Lung microvascular endothelial cell (primary cell): ENCODE measurements around the gene CYP26A1. TPM values are rescaled to one million over a fixed set of nuclear protein-coding genes. Genes with fewer than 3 reads are reported as not detected.

Source experiments
- DNase-seq, 2 donors: peaks; one replicate each; pipeline versions ENCODE4 v3.0.0 to v3.0.0-alpha.2; 2010; ENCODE audit warnings: low read depth in 2 of 2
- total RNA-seq: library from RNA; depleted of rRNA; stranded (reverse); fragments of >200 nt; gene quantifications from 2 replicates; pipeline ENCODE4 v1.2.1, GENCODE V29; 2014

Gene CYP26A1
- total RNA-seq, 1 donor from 2014 or later: 1.6 TPM

DNA sequence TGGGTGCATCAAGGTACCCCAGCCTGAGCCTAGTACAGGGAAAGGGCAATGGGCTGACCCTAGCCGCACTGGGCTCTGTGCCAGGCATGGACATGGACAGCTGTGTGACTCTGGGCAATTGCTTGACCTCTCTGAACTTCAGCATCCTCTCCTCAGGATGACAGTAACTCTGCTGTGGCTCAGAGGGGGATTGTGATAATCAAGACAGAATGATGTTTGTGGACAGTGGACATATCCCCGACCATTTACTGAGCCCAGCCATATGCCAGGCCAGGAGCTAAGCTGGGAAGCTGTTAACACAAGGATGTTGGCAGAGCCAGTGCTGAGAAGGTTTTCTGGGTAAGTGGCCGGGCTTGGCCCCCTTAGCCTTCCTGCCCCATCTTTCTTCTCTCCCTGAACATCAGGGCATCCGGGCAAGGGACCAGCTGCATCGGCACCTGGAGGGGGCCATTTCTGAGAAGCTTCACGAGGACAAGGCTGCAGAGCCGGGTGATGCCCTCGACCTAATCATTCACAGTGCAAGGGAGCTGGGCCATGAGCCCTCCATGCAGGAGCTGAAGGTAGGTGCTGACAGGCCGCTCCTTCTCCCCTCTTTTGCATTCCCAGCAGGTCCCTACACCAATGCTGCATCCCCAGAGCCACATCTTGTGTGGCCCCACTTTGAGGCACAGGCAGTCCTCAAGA, 9.6 kb upstream of the CYP26A1 start:
- DNase-seq: no peak

DNA sequence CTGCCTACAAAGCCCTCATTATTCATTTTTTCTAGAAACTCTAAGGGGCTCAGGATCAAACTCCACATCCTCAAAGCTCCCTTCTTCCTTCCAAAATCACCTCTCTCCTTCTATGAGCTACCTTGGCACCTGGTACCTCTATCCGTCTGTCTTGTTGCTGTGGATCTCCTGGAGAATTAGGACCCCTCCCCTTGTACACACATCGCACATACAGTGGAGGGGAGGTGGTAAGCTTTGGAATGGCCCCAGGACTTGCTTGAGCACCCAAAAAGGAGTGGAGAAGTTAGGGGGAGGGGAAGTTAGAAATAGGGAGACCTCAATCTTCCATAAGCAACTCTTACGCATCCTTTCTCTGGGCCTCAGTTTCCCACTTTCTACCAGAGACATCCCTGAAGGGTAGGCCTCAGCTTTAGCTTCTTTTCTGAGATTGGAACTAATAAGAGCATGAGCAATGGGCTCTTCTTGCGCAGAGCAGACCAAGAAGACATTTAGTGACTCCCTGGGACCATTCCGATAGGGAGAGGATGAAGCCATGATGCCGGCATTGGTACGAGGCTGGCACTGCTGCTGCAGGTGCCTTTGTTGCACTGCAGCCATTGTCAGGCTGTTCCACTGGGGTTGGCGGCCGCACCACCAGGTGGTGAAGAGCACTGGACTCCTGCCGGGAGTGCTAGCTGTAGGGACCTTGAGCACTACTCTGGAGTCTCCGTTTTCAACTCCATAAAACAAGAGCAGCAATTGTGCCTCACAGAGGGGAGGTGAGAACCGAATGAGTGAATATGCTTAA, 8.6 kb upstream of the CYP26A1 start:
- DNase-seq: no peak

DNA sequence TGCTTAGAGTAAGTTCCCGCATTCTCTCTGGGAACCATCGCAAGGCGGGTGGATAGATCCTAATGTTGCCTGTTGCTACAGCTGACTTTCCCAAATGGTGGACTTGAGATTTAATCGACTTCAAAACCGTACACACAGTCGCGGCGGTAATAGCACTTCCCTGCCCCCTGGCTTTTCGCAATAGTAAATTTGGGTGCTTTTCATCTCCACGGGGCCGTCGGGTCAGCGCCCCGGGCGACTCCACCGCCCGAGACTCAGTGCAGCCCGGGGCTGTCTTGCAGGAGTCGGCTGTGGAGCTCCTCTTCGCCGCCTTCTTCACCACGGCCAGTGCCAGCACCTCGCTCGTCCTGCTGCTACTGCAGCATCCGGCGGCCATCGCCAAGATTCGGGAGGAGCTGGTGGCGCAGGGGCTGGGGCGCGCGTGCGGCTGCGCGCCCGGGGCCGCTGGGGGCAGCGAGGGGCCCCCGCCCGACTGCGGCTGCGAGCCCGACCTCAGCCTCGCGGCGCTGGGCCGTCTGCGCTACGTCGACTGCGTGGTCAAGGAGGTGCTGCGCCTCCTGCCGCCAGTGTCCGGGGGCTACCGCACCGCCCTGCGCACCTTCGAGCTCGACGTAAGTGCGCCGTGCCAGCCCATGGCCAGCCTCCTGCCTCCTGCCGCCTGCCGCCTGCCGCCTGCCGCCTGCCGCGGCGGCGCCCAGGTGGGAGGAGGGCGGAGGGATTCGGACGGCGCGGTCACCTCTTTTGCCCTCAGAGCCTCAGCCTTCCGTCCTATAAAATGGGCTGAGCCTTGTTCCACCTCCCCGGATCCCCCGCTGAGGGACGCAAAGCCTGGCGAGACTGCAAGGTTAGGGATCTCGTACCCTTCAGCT, 7.8 kb upstream of the CYP26A1 start:
- no peak for DNase-seq

DNA sequence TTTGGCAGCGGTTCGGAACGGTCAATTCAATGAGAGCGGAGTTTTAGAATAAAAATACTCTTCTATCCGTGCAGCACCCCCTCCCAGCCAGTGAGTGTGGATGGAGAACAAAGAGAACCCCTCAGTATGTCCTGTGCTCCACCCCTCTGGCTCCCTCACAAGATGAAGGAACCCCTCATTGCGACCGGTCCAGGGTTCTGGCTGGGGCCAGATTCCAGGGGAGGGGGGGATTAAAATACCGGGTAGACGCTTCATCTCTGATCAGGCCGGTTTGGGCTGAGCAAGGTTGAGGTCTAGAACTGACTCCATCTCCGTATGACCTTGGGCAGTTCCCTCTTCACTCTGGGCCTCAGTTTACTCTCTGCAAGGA, 7.2 kb upstream of the CYP26A1 start:
- no peak for DNase-seq

DNA sequence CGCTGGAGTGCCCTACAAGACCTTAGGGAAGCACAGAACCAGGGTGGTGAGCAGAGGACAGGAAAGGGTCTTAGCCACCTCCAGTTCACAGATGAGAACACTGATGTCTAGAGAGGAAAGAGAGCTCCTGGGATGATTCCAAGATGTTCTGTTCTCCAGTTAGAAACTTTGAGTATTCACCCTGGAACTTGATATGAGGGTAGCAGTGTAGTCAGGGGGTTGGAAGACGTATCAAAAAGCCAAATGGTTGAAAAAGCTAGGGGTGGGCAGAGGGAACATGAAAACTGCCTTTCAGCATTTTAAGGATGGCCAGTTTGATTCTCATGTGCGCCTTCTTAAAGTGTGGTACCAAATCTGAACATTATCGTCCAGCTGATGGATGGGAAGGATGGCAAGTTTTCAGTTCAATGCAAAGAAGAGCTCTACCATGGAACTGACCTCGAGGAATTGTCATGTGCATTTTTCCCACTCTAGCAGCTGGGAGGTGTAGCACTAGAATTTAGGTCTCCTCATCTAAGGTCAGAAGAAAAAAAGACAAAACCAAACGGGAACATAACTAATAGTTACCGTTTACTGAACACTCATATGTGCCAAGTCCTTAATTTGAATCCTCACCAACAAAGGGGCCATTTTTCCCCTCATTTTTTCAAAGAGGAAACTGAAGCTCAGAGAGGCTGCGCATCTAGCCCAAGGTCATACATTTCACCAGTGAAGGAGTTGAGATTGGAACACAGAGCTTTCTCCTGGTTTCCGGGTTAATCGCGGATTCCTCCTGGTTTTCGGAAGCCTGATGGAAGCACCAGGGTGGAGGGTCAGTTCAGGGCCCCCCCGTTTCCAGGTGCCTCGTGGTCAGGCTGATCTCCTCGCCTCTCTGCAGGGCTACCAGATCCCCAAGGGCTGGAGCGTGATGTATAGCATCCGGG, 6.0 kb upstream of the CYP26A1 start:
- no peak for DNase-seq

DNA sequence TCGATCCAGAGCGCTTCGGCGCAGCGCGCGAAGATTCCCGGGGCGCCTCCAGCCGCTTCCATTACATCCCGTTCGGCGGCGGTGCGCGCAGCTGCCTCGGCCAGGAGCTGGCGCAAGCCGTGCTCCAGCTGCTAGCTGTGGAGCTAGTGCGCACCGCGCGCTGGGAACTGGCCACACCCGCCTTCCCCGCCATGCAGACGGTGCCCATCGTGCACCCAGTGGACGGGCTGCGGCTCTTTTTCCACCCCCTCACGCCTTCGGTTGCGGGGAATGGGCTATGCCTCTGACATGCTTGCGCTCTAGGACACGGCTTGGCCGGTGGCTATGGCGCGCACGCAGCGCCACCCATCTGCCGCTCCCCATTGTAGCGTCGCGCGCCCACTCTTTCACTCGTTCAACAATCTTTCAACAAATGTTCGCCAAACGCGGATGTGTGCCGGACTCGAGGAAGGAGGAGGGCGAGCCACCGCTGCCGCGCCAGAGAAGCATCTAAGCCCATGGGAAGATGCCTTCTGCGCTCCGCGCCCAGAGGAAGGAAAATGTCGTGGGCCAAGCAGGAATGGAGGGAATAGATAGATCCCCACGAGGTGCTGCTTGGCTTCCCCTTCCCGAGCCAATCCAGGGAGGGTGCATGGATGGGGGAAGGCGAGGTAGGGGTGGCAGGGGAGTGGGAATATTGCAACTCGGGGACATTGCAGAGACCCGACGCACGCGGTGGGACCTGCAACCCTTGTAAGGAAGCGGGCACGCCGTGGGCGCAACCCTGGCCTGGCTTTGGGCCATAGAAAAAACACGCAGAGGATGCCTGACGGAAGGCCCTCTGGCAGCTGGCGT, 5.1 kb upstream of the CYP26A1 start:
- peak; percentile 42 to 57 for DNase-seq

DNA sequence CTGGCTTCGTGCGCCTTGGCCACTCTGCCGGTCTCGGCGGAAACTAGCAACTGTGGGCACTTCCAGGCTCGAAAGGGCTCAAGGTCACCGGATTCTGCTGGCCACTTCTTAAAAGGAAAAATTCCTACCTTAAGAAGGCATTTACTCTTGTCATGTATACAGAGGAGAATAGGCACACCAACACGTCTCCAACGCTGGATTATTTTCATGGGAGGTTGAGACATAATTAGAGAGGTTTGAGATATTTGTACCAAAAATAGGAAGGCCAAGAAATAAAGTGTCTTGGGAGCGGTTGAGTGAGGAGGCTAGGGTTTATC, 4.5 kb upstream of the CYP26A1 start:
- peak in 1 of 2 donors; percentile 14 for DNase-seq

DNA sequence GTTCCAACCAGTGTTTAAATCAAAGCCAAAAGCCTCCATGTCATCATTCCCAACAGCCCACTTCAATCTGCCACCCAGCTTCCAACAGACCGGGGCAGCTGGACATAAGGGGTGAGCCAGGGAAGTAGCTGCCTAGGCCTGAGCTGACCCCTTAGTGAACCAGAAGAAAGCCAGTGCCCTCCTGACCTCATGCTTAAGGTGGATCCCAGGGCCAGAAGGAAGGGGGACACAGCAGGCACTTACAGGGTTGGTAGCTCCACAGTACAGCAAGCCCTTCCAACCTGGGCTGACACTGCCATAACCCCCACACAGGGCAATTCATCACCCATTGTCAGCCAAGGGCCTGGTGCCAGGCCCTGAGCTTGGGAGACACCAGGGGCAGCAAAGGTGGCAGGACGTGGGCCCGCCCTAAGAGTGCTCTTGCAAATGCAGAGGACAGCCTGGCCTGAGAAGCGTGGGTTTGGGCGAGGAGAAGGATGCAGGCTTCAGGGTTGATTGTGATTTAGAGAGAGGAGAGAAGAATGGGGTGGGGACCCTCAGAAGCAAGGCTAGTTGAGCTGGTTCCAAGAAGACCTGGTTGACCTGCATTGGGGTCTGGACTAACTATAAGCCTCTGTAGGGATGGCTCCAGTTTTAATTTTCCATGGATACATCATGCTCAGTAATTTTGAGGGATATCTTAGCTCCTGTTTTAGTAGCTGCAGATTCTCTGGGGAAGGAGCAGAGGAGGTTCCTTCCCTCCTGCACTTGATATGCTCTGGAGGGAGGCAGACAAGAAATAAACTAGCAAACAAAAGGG, 3.1 kb upstream of the CYP26A1 start:
- DNase-seq: no peak

DNA sequence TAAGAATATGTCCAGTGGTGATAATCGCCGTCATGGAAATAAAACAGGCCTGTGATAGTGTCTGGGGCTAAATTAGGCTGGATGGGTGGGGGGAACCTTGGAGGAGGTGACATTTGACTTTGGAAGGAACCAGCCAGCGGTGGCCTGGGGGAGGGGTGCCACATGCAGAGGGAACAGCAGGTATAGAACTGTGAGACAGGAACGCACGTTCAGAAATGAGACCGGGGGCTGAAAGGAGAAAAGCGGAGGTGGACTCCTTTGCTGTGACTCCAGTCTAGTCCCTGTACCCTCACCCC, 2.6 kb upstream of the CYP26A1 start:
- no peak for DNase-seq

DNA sequence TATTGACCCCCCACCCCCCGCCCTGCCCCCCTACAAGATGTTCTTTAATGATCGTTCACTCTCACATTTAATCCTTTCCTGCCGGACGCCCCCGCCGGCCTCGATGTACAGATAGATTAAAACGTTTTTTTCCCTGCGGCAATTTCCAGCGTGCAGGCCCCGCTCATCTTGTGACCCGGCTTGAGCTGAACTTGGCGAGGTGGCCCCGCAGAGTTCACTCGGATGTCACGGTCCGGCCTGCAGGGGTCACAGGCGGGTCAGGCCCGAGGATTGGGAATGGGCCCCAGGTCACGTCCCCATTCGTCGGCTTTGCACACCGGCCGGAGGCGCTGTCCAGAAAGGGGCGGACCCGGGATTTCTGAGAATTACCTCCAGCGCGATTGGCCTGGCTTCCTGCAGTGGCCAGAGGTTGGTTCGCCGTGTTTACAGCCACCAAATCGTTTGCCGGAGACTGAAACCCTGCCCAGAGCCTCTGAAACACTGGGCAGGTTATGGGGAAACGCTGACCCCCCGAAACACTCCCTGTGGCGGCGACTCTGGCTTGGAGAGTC, 1.9 kb upstream of the CYP26A1 start:
- DNase-seq: peak; percentile 31 to 43

DNA sequence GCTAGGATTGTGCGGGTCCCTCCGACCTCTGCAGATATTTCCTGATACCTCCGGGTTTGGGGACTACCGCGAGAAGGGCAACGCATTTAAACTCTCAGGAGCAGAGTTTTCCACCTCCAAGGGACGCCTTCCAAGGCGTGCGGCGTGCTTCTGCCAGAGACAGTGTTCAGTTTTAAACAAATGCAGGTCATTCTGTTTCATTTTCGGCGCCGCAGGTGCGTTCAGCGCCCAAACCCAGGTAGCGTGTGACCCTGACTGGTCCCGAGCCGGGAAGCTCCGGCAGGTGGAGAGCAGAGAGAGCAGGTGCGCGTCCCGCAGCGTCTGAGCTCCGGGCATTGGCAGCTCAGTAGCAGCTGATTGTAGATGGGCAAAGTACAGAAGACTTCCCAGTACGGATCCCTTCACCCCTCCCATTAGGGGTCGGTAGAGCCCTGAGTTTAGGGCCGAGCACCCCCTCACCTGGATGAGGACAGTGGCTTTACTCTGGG, 1.4 kb upstream of the CYP26A1 start:
- DNase-seq: no peak

DNA sequence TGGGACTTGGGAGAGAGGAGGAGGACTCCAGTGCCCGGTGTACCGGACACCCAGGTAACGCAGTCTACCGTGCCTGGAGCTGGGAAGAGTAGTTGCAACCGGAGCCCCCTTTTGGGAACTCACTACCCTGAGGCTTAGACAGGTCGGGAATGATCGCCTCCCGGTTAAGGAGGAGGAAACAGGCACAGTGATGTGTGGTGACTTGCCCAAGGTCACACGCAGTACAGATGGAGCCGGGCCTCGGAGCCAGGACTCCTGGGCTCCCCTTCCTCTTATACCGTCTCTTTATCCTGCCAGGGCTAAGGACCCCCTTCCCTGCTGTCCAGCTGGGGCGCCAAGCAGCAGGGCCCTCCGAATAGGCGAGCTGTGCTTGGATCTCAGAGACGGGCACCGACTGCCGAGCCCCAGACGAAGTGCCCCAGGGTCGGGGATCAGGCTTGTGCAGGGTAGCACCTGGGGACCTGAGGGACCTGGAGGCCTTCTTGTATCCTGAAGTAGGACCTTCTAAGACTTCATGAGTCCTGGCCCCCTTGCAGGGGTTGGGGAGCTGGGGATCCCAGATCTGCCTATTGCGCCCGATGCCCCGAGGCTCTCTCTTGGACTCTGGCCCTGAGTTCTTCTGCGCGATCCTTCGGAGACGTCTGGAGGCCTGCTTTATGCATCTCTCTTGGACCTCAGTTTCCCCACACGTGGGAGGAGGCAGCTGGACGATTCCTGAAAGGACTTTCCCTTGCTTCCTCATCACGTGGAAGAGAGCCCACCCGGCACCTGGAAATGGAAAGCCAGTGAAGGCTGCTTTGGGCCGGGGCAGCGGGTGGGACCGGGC, 767 bp upstream of the CYP26A1 start:
- no peak for DNase-seq

DNA sequence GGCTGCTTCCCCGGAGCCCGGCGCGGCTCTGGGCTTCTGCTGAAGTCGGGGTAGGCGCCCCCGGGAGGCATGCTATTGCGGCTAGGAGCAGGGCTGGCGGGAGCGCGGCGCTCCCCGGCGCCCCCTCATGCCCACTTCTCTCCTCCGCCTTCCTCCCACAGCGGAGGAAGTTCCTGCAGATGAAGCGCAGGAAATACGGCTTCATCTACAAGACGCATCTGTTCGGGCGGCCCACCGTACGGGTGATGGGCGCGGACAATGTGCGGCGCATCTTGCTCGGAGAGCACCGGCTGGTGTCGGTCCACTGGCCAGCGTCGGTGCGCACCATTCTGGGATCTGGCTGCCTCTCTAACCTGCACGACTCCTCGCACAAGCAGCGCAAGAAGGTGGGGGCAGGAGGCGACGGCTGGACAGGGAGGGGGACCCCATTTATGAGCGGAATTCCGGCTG, 479 bp downstream of the CYP26A1 start:
- DNase-seq: peak in 1 of 2 donors; percentile 17

DNA sequence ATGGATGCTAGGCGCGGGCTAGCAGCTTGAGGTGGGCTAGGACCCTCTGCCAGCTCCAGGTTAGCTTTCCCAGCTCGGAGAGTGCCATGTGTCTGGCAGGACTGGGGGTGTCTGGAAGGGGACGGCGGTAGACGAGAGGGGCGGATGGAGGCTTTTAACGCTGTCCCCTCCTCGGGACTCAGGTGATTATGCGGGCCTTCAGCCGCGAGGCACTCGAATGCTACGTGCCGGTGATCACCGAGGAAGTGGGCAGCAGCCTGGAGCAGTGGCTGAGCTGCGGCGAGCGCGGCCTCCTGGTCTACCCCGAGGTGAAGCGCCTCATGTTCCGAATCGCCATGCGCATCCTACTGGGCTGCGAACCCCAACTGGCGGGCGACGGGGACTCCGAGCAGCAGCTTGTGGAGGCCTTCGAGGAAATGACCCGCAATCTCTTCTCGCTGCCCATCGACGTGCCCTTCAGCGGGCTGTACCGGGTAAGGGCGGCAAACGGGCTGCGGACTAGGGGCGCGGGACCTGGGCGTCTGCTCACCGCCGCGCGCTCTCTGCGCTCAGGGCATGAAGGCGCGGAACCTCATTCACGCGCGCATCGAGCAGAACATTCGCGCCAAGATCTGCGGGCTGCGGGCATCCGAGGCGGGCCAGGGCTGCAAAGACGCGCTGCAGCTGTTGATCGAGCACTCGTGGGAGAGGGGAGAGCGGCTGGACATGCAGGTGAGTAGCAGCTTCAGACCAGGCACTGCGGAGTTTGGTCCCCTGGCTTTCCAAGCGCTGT, 1.1 kb downstream of the CYP26A1 start:
- DNase-seq: no peak

DNA sequence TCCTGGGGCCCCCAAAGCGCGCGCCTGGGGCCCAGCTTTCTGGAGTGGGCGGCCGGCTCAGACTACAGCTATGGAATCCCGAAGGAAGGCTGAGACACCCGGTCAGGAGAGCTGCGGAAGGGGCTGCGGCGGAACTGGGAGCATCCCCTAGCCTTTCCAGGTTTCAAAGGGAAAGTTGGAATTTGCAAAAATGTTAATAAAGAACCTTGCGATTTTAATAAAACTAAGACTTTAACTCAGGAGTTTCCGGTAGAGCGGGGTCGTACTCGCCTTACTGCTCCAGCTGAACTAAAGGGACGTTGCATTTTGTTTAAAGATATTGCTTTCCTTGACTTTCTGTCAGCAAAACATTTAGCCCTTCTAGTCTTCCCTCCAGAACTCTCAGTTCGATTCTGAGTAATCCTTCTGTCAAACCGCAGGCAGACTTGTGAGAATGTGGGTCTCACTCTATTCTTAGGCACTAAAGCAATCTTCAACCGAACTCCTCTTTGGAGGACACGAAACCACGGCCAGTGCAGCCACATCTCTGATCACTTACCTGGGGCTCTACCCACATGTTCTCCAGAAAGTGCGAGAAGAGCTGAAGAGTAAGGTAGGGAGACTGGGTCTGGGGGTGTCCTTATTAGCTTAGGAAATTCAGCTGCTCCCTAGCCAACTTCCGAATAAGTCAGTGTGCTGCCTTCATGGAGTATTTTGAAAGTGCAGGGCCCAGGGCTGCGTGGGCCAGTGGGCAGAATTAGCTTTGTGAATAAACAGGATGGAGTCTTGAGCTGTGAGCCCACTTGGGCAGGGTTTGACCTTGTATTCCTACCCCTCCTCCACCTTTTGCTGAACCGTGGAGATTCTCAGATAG, 1.9 kb downstream of the CYP26A1 start:
- no peak for DNase-seq

DNA sequence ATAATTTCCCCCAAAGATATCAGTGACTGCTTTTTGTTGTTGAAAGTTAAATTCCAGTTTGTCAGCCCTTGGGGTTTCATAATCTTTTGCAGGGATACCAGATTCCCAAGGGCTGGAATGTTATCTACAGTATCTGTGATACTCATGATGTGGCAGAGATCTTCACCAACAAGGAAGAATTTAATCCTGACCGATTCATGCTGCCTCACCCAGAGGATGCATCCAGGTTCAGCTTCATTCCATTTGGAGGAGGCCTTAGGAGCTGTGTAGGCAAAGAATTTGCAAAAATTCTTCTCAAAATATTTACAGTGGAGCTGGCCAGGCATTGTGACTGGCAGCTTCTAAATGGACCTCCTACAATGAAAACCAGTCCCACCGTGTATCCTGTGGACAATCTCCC, 3.2 kb downstream of the CYP26A1 start:
- no peak for DNase-seq
